Measurements from ENCODE around the gene PAQR5.
"Not testable (repeated sequence)": the region's sequence is repeated elsewhere in the genome, so short reads cannot be mapped to it uniquely, and the experiment has no call there.

PAQR5 gene

GRCh38 chr15:69417581-69417980 lies 118.9 kb downstream of the PAQR5 start:
- H3K27ac Mint-ChIP-seq = no peak overlapping the region

GRCh38 chr15:69421498-69421897 lies 122.8 kb downstream of the PAQR5 start:
- Mint-ChIP-seq H3K4me3 (no peak overlapping the region), H3K4me1 (ENCODE audit: low read depth) (no peaks in the 10 kb centered on the region), H3K9me3 (ENCODE audit: low read depth) (no peaks in the 10 kb centered on the region), H3K27me3 (peaks cover 2% of the 10 kb centered on the region), H3K36me3 (no peaks in the 10 kb centered on the region), H3K27ac (no peak overlapping the region)

More at GRCh38 chr15:69417581-69417980, 118.9 kb downstream of the PAQR5 start:
- peaks cover 15% of the 10 kb centered on the region for H3K4me1 Mint-ChIP-seq (ENCODE audit: low read depth)
- H3K36me3 Mint-ChIP-seq = no peaks in the 10 kb centered on the region
- H3K9me3 Mint-ChIP-seq (ENCODE audit: low read depth) = no peaks in the 10 kb centered on the region
- peaks cover 7% of the 10 kb centered on the region for H3K27me3 Mint-ChIP-seq
- H3K4me3 Mint-ChIP-seq = no peak overlapping the region

GRCh38 chr15:69422336-69422895 lies 123.7 kb downstream of the PAQR5 start:
- H3K27ac Mint-ChIP-seq = no peak overlapping the region
- H3K4me1 Mint-ChIP-seq (ENCODE audit: low read depth) = no peaks in the 10 kb centered on the region
- H3K9me3 Mint-ChIP-seq (ENCODE audit: low read depth) = no peaks in the 10 kb centered on the region
- peaks cover 2% of the 10 kb centered on the region for H3K27me3 Mint-ChIP-seq
- no peaks in the 10 kb centered on the region for H3K36me3 Mint-ChIP-seq
- no peak overlapping the region for H3K4me3 Mint-ChIP-seq

GRCh38 chr15:69424001-69424400 lies 125.3 kb downstream of the PAQR5 start:
- Mint-ChIP-seq H3K27me3 (peaks cover 2% of the 10 kb centered on the region), H3K4me1 (ENCODE audit: low read depth) (no peaks in the 10 kb centered on the region), H3K9me3 (ENCODE audit: low read depth) (no peaks in the 10 kb centered on the region), H3K36me3 (no peaks in the 10 kb centered on the region), H3K4me3 (no peak overlapping the region), H3K27ac (no peak overlapping the region)

GRCh38 chr15:69424748-69425413 lies 126.2 kb downstream of the PAQR5 start:
- H3K4me1 Mint-ChIP-seq (ENCODE audit: low read depth) = no peaks in the 10 kb centered on the region
- H3K4me3 Mint-ChIP-seq = no peak overlapping the region
- peaks cover 2% of the 10 kb centered on the region for H3K27me3 Mint-ChIP-seq
- no peaks in the 10 kb centered on the region for H3K9me3 Mint-ChIP-seq (ENCODE audit: low read depth)
- no peaks in the 10 kb centered on the region for H3K36me3 Mint-ChIP-seq
- no peak overlapping the region for H3K27ac Mint-ChIP-seq

GRCh38 chr15:69433831-69434230 lies 135.1 kb downstream of the PAQR5 start:
- no peak overlapping the region for H3K27ac Mint-ChIP-seq
- no peaks in the 10 kb centered on the region for H3K36me3 Mint-ChIP-seq
- no peaks in the 10 kb centered on the region for H3K9me3 Mint-ChIP-seq (ENCODE audit: low read depth)
- H3K27me3 Mint-ChIP-seq = no peaks in the 10 kb centered on the region
- H3K4me1 Mint-ChIP-seq (ENCODE audit: low read depth) = no peaks in the 10 kb centered on the region
- H3K4me3 Mint-ChIP-seq = no peak overlapping the region

- H3K27ac Mint-ChIP-seq = no peak overlapping the region
- no peaks in the 10 kb centered on the region for H3K4me1 Mint-ChIP-seq (ENCODE audit: low read depth)
- H3K4me3 Mint-ChIP-seq = no peak overlapping the region
- no peaks in the 10 kb centered on the region for H3K27me3 Mint-ChIP-seq
- H3K36me3 Mint-ChIP-seq = no peaks in the 10 kb centered on the region
- H3K9me3 Mint-ChIP-seq (ENCODE audit: low read depth) = no peaks in the 10 kb centered on the region
Observed at GRCh38 chr15:69434238-69434637, 135.5 kb downstream of the PAQR5 start.

GRCh38 chr15:69434679-69435078 lies 136.0 kb downstream of the PAQR5 start:
- no peaks in the 10 kb centered on the region for H3K4me1 Mint-ChIP-seq (ENCODE audit: low read depth)
- H3K4me3 Mint-ChIP-seq = no peak overlapping the region
- H3K9me3 Mint-ChIP-seq (ENCODE audit: low read depth) = no peaks in the 10 kb centered on the region
- H3K36me3 Mint-ChIP-seq = no peaks in the 10 kb centered on the region
- no peaks in the 10 kb centered on the region for H3K27me3 Mint-ChIP-seq
- no peak overlapping the region for H3K27ac Mint-ChIP-seq

GRCh38 chr15:69435985-69436384 lies 137.3 kb downstream of the PAQR5 start:
- H3K36me3 Mint-ChIP-seq = no peaks in the 10 kb centered on the region
- H3K27ac Mint-ChIP-seq = no peak overlapping the region

GRCh38 chr15:69436951-69437350 lies 138.2 kb downstream of the PAQR5 start:
- H3K4me3 Mint-ChIP-seq = no peak overlapping the region
- no peaks in the 10 kb centered on the region for H3K27me3 Mint-ChIP-seq
- no peaks in the 10 kb centered on the region for H3K9me3 Mint-ChIP-seq (ENCODE audit: low read depth)
- H3K27ac Mint-ChIP-seq = no peak overlapping the region
- no peaks in the 10 kb centered on the region for H3K36me3 Mint-ChIP-seq
- H3K4me1 Mint-ChIP-seq (ENCODE audit: low read depth) = no peaks in the 10 kb centered on the region

More at GRCh38 chr15:69435985-69436384, 137.3 kb downstream of the PAQR5 start:
- H3K9me3 Mint-ChIP-seq (ENCODE audit: low read depth) = no peaks in the 10 kb centered on the region
- H3K4me1 Mint-ChIP-seq (ENCODE audit: low read depth) = no peaks in the 10 kb centered on the region
- no peak overlapping the region for H3K4me3 Mint-ChIP-seq
- H3K27me3 Mint-ChIP-seq = no peaks in the 10 kb centered on the region

GRCh38 chr15:69439623-69440022 lies 140.9 kb downstream of the PAQR5 start:
- no peak overlapping the region for H3K4me3 Mint-ChIP-seq
- peaks cover 11% of the 10 kb centered on the region for H3K4me1 Mint-ChIP-seq (ENCODE audit: low read depth)
- H3K27me3 Mint-ChIP-seq = no peaks in the 10 kb centered on the region
- no peaks in the 10 kb centered on the region for H3K36me3 Mint-ChIP-seq
- no peak overlapping the region for H3K27ac Mint-ChIP-seq
- H3K9me3 Mint-ChIP-seq (ENCODE audit: low read depth) = no peaks in the 10 kb centered on the region

GRCh38 chr15:69443032-69443611 lies 144.4 kb downstream of the PAQR5 start:
- Mint-ChIP-seq H3K27me3 (no peaks in the 10 kb centered on the region), H3K9me3 (ENCODE audit: low read depth) (no peaks in the 10 kb centered on the region), H3K27ac (peak overlapping the region; percentile 78), H3K4me3 (no peak overlapping the region), H3K36me3 (no peaks in the 10 kb centered on the region), H3K4me1 (ENCODE audit: low read depth) (peaks cover 12% of the 10 kb centered on the region)

GRCh38 chr15:69444686-69445085 lies 146.0 kb downstream of the PAQR5 start:
- Mint-ChIP-seq H3K4me3 (no peak overlapping the region), H3K36me3 (no peaks in the 10 kb centered on the region), H3K27me3 (no peaks in the 10 kb centered on the region), H3K27ac (no peak overlapping the region), H3K9me3 (ENCODE audit: low read depth) (no peaks in the 10 kb centered on the region), H3K4me1 (ENCODE audit: low read depth) (peaks cover 12% of the 10 kb centered on the region)

GRCh38 chr15:69446953-69447352 lies 148.2 kb downstream of the PAQR5 start:
- Mint-ChIP-seq H3K4me1 (ENCODE audit: low read depth) (peaks cover 15% of the 10 kb centered on the region), H3K4me3 (no peak overlapping the region), H3K27ac (no peak overlapping the region), H3K27me3 (no peaks in the 10 kb centered on the region), H3K9me3 (ENCODE audit: low read depth) (no peaks in the 10 kb centered on the region), H3K36me3 (no peaks in the 10 kb centered on the region)

- not testable (repeated sequence) for H3K4me3 Mint-ChIP-seq; H3K27ac Mint-ChIP-seq; H3K9me3 Mint-ChIP-seq (ENCODE audit: low read depth); H3K27me3 Mint-ChIP-seq
- Mint-ChIP-seq H3K4me1 (ENCODE audit: low read depth) (peaks cover 19% of the 10 kb centered on the region), H3K36me3 (peaks cover 18% of the 10 kb centered on the region)
Observed at GRCh38 chr15:69450221-69450620, 151.5 kb downstream of the PAQR5 start.
